MM.1S (cell line): ENCODE results near the gene TOM1.

Experiments
- DNase-seq: peaks from one replicate; pipeline ENCODE4 v3.0.0-alpha.2; 2015
- H2AFZ ChIP-seq: fragments of 300-600 bp; sonication (generic); 2 replicates; pipeline ENCODE4 v1.6.0; 2016; ENCODE audit warnings: antibody characterized with exemption, low read length
- H3F3A ChIP-seq: fragments of 300-600 bp; sonication (generic); 2 replicates; pipeline ENCODE4 v1.6.1; 2016; ENCODE audit warnings: mild to moderate bottlenecking, antibody characterized with exemption, low read length, moderate library complexity, mixed read lengths; ENCODE audit not compliant: insufficient read depth
- H3K27ac ChIP-seq: fragments of 300-600 bp; sonication (generic); 2 replicates; pipeline ENCODE4 v1.5.1; 2016; ENCODE audit warnings: mild to moderate bottlenecking, low read length
- H3K27me3 ChIP-seq: fragments of 300-600 bp; sonication (generic); replicated peaks from 2 replicates; pipeline ENCODE4 v1.6.0; 2016; ENCODE audit warnings: low read length; ENCODE audit not compliant: insufficient read depth
- H3K36me3 ChIP-seq: fragments of 300-600 bp; sonication (generic); replicated peaks from 2 replicates; pipeline ENCODE4 v1.6.1; 2016; ENCODE audit warnings: mild to moderate bottlenecking, low read length, mixed read lengths; ENCODE audit not compliant: insufficient read depth
- H3K4me1 ChIP-seq: fragments of 300-600 bp; sonication (generic); 2 replicates; pipeline ENCODE4 v1.6.1; 2016; ENCODE audit warnings: low read length, mixed read lengths
- H3K4me2 ChIP-seq: fragments of 300-600 bp; sonication (generic); 2 replicates; pipeline ENCODE4 v1.6.0; 2016; ENCODE audit warnings: low read depth, low read length
- H3K4me3 ChIP-seq: fragments of 300-600 bp; sonication (generic); 2 replicates; pipeline ENCODE4 v1.5.1; 2016; ENCODE audit warnings: low read length, mixed read lengths
- H3K79me2 ChIP-seq: fragments of 300-600 bp; sonication (generic); 2 replicates; pipeline ENCODE4 v1.6.1; 2016; ENCODE audit warnings: mixed run types, low read length, mixed read lengths
- H3K9ac ChIP-seq: fragments of 300-600 bp; sonication (generic); 2 replicates; pipeline ENCODE4 v1.6.1; 2016; ENCODE audit warnings: low read length, mixed read lengths
- H3K9me2 ChIP-seq: fragments of 300-600 bp; sonication (generic); replicated peaks from 2 replicates; pipeline ENCODE4 v1.6.1; 2016; ENCODE audit warnings: mild to moderate bottlenecking, low read length, mixed read lengths; ENCODE audit not compliant: insufficient read depth
- H3K9me3 ChIP-seq: fragments of 300-600 bp; sonication (generic); replicated peaks from 2 replicates; pipeline ENCODE4 v1.6.1; 2016; ENCODE audit warnings: mild to moderate bottlenecking, low read length, mixed read lengths; ENCODE audit not compliant: insufficient read depth
- H4K20me1 ChIP-seq: fragments of 300-600 bp; sonication (generic); 2 replicates; pipeline ENCODE4 v1.6.1; 2016; ENCODE audit warnings: mild to moderate bottlenecking, low read length, moderate library complexity, mixed read lengths; ENCODE audit not compliant: insufficient read depth
- CTCF ChIP-seq: fragments of 300-600 bp; sonication (generic); IDR thresholded peaks from 2 replicates; pipeline ENCODE4 v1.5.1; 2016; ENCODE audit warnings: antibody characterized with exemption, low read length, mixed read lengths
- EZH2 ChIP-seq: fragments of 300-600 bp; sonication (generic); optimal IDR thresholded peaks from 2 replicates; pipeline ENCODE3; 2017; ENCODE audit warnings: low read depth, mild to moderate bottlenecking, antibody characterized with exemption, low read length, mixed read lengths
- EZH2phosphoT487 ChIP-seq: fragments of 300-600 bp; sonication (generic); IDR thresholded peaks from 2 replicates; pipeline ENCODE4 v1.6.1; 2018; ENCODE audit warnings: antibody characterized with exemption, low read length

Gene TOM1

DNA sequence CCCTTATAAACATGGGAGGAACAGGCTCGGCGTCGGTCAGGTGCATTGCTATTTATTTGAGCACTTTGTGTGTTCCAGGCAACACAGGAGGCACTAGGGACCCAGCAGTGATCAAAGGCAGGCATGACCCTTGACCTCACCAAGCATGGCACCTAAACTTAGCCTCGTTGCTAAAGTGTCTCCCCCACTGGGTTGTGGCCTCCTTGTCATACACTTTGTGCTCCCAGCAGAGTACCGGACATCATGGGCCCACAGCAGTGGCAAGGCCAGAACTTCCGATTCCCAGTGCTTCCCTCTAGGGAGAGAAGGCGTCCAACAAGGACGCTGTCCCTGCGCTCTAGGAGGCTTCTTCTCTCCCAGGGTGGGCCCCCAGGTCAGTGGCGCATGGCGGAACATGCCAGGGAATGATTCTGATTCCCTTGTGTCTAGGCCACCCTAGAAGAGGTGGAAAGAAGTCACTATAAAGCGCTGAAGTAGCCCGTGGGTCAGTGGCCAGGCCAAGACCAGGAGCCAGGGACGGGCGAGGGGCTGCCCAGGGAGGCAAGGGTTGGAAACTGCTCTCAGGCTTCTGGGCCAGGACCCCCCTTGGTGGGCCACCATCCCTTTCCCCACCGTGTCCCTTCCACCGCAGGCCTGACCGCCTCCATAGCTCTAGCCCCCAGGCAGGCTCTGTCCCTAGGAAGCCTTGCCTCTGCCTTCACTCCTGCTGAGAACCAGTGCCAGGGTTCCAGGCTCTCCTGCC is 19.7 kb downstream of the TOM1 start:
- H3F3A ChIP-seq: no peaks in the 10 kb centered on the region
- H4K20me1 ChIP-seq: no peaks in the 10 kb centered on the region
- H3K79me2 ChIP-seq: peaks cover 18% of the 10 kb centered on the region
- no peaks in the 10 kb centered on the region for H3K27me3 ChIP-seq
- no peaks in the 10 kb centered on the region for H3K4me1 ChIP-seq
- no peak overlapping the region for H3K9ac ChIP-seq
- no peak for TF ChIP-seq CTCF
- TF ChIP-seq EZH2phosphoT487: no peak
- no peak for TF ChIP-seq EZH2
- no peak overlapping the region for H3K4me2 ChIP-seq
- H3K9me3 ChIP-seq: no peaks in the 10 kb centered on the region
- H3K27ac ChIP-seq: no peak overlapping the region
- H3K4me3 ChIP-seq: no peak overlapping the region
- no peak for DNase-seq
- no peak overlapping the region for H2AFZ ChIP-seq
- H3K36me3 ChIP-seq: no peaks in the 10 kb centered on the region
- no peaks in the 10 kb centered on the region for H3K9me2 ChIP-seq

- H4K20me1 ChIP-seq: no peaks in the 10 kb centered on the region
Measured at GRCh38 chr22:35322126-35322525, 22.4 kb downstream of the TOM1 start.

GRCh38 chr22:35322893-35323292 is 23.2 kb downstream of the TOM1 start:
- Histone ChIP-seq H3K9ac (no peak overlapping the region), H3K9me2 (no peaks in the 10 kb centered on the region), H3F3A (no peaks in the 10 kb centered on the region), H3K9me3 (no peaks in the 10 kb centered on the region), H3K27ac (no peak overlapping the region), H3K36me3 (no peaks in the 10 kb centered on the region), H3K79me2 (no peaks in the 10 kb centered on the region), H3K4me2 (no peak overlapping the region), H3K4me3 (no peak overlapping the region), H3K27me3 (no peaks in the 10 kb centered on the region), H3K4me1 (no peaks in the 10 kb centered on the region), H4K20me1 (no peaks in the 10 kb centered on the region), H2AFZ (no peak overlapping the region)
- TF ChIP-seq EZH2: no peak
- DNase-seq: no peak

More at GRCh38 chr22:35322126-35322525, 22.4 kb downstream of the TOM1 start:
- Histone ChIP-seq H3F3A (no peaks in the 10 kb centered on the region), H3K9ac (no peak overlapping the region), H3K4me1 (no peaks in the 10 kb centered on the region), H3K27me3 (no peaks in the 10 kb centered on the region), H3K79me2 (no peaks in the 10 kb centered on the region), H3K4me3 (no peak overlapping the region), H3K9me3 (no peaks in the 10 kb centered on the region), H3K27ac (no peak overlapping the region), H3K36me3 (no peaks in the 10 kb centered on the region), H2AFZ (no peak overlapping the region), H3K9me2 (no peaks in the 10 kb centered on the region), H3K4me2 (no peak overlapping the region)
- DNase-seq: no peak
- TF ChIP-seq CTCF (no peak), EZH2 (no peak), EZH2phosphoT487 (no peak)

- Histone ChIP-seq H2AFZ (no peak overlapping the region), H3K4me2 (no peak overlapping the region), H3F3A (no peaks in the 10 kb centered on the region), H3K9ac (no peak overlapping the region), H4K20me1 (no peaks in the 10 kb centered on the region), H3K79me2 (no peaks in the 10 kb centered on the region), H3K4me3 (no peak overlapping the region), H3K4me1 (no peaks in the 10 kb centered on the region), H3K9me3 (no peaks in the 10 kb centered on the region), H3K9me2 (no peaks in the 10 kb centered on the region), H3K27ac (no peak overlapping the region), H3K36me3 (no peaks in the 10 kb centered on the region), H3K27me3 (no peaks in the 10 kb centered on the region)
- DNase-seq: no peak
- no peak for TF ChIP-seq EZH2phosphoT487
- TF ChIP-seq CTCF: no peak
- TF ChIP-seq EZH2: no peak
Measured at GRCh38 chr22:35323305-35323704, 23.6 kb downstream of the TOM1 start.
